Right lobe of liver (tissue), 4 donors: Measurements from ENCODE around the gene CLRN1.

ENCODE experiments used
- CTCF ChIP-seq, 4 donors: fragments of 200-600 bp in 3 of 4; fragments of 450-650 bp in 1 of 4; IDR thresholded peaks; one replicate each; pipeline versions ENCODE4 v1.5.1 to v1.8.0; 2016 to 2022; ENCODE audit warnings: antibody characterized with exemption in 4 of 4, mild to moderate bottlenecking in 2 of 4
- POLR2A ChIP-seq: fragments of 450-650 bp; IDR thresholded peaks from one replicate; pipeline ENCODE4 v1.6.1; 2017; ENCODE audit warnings: antibody characterized with exemption, mild to moderate bottlenecking
- donor health status: DM: no; HTN: no; CAD: no.
- donor health status: DM: no; HTN: no; CAD: no.
- donor health status: DM: no; HTN: yes; CAD: no.

GRCh38 chr3:151003029-151003767 is 30.7 kb upstream of the CLRN1 start:
- no peak for TF ChIP-seq CTCF (IDR thresholded peaks at IDR 0.05)
- TF ChIP-seq POLR2A: no peak
